GM21528 (cell line): Measurements from ENCODE around the gene FOXE3.

Experiments
- ATAC-seq: cut with Tn5 transposase; IDR thresholded peaks from one replicate; pipeline ENCODE4 v1.9.1; 2021; ENCODE audit warnings: mild to moderate bottlenecking, moderate library complexity; ENCODE audit not compliant: unreplicated experiment, low FRiP score

FOXE3 gene

DNA sequence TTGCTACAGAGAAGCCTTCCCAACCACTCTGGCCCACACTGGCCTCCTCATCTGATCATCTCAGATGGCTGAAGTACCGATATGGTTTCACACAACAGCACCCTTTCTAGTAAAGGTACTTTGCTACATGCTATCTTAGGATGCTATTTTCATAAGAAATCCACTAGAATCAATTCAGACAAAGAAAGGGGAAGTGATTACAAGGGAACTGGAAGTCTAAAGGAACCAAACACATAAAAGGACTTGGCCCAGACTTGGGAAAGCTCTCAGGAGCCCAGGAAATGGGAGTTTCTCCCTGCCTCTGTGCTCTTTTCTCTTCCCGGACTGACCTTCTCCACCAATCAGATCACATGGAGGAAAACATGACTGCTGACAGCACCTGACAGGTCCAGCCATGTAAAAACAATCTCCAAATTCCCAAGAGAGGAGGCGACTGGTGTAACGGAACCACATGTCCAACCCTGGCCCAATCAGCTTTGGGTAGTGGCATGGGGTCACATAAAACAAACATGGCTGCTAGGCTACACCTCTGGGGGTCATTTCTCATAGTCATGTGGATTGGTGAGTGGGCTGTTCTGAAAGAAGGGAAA, 12.7 kb upstream of the FOXE3 start:
- no peak for ATAC-seq

DNA sequence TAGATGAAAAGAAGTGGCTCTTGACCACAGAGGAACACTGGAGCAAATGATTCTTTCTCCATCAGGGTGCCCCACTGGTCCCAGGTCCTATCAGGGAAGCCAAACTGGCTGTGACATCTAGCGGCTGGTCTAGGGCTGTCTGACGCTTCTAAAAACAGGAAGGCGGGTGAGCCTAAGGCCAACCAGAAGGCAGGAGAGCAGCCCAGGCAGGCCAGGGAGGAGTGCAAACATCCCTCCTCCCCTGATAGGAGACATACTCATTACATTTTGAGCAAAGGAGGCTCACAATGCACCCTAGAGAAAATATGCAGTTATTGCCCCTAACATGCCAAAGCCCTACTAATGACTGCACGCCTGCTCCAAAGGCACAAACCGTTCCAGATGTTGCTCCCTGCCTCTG, 10.4 kb upstream of the FOXE3 start:
- ATAC-seq, result no peak

DNA sequence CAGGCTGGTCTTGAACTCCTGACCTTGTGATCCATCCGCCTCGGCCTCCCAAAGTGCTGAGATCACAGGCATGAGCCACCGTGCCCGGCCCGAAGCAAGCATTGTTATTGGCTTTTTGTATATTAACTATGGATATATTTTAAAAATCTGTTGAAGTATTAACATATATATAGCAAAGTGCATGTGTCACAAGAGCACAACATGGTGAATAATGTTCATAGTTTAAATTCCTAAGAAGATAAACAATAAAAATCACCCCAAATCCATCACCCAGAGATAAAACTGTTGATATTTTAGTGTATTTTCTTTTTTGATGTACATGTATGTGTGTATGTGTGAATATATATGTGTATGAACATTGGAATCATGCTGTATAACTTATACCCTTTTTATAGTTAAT, 9.1 kb upstream of the FOXE3 start:
- ATAC-seq, result no peak

DNA sequence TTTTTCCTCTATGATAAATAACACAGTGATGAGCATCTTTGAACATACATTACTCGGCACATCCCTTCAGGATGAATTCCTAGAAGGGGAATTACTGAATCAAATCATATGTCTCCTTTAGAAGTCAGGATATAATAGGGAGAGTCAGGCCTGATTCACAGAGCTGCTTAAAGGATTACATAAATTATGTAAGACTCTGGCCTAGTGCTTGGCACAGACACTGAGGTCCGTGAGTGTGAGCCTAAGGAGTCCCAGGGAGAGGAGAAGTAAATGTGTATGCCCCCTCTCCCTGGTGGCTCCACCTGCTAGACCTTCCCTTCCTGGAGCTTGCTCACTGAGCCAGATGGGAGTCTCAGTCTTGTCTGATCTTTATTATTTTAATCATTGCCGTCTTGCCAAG, 8.6 kb upstream of the FOXE3 start:
- ATAC-seq, result no peak

DNA sequence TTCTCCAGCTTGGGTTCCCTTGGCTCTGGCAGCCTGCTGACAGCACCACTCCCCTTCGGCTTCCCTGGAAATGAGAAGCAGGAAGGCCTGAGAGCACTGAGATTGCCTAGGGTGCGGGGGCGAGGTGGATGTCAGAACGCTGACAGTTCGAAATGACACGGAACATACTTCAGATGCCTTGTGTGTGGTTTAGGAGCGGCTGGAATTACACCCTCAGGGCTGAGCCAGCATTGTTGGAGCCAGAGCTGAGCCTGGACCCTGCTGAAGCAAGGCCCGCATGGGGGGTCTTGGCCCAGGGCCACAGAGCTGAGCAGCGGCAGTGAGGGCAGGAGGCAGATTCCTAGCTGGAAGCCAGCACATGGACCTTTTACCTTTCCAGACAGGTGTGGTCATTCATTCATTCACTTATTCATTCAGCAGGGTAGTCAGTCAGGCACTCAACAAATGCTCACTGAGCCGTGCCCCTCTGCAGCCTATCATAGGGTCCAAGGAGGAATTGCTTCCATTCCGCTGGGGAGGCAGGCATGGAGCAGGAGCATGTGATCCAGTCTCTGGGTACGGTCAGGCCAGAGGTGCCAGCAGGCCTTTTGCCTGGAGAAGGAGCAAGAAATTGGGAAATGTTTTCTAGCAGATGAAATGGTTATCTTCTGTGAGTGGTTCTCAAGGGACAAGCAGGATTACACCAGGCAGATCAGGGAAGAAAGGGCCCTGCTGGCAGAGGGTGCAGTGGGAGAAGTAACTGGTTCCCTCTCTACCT, 6.6 kb upstream of the FOXE3 start:
- ATAC-seq, result no peak

DNA sequence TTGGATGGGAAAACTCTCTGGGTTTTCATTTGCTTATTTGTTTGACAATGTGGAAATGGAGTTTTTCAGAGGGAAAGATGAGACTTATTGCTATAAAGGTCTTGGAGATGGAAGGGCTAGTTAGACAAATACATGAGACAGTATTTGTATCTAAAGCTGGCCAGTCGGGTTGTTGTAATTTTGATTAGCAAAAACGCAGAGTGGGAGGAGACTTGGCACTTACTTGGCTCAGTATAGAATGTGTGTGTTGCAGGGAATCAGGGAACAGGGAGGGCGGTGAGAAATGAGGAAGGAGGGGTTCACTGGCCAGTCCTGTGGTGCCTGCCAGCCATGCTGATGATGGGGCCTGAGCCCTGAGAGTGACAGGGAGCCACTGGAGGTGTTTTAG, 6.0 kb upstream of the FOXE3 start:
- no peak for ATAC-seq

DNA sequence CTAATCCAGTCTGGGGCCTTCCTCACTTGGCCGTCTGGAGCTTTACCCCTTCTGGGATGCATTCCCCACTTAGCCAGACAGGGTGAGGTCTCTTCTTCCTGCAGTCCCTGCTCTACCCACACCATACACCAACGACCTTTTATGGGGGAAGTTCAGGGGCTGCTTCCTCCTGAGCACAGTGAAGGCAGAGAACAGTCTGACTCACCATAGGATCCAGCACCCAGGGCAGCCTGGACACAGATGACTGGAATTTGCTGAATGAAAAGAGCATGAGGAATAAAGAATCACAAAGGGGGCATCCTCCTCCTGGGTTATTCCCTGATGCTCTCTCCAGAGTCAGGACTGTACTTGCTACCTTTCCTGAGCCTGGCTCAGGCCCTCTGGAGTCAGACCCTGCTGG, 4.6 kb upstream of the FOXE3 start:
- ATAC-seq, result no peak

DNA sequence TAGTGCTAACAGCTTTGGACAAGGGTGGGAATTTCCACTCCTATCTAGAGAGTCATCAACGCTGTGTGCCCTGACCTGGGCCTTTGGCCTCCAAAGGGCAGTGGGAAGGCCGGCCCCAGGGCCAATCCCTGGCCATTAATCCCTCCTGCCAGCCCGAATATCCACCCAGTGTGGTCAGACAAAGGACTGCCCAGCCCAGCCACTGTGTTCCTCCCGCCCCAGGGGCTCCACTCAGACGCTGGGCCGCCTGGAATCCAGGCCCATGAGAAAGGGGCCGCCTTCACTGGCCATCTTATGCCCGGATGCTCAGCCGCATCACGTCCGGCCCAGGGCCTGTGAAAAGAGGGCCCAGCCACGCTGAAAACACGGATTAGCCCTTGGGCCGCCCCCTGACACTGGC, 3.6 kb upstream of the FOXE3 start:
- no peak for ATAC-seq

DNA sequence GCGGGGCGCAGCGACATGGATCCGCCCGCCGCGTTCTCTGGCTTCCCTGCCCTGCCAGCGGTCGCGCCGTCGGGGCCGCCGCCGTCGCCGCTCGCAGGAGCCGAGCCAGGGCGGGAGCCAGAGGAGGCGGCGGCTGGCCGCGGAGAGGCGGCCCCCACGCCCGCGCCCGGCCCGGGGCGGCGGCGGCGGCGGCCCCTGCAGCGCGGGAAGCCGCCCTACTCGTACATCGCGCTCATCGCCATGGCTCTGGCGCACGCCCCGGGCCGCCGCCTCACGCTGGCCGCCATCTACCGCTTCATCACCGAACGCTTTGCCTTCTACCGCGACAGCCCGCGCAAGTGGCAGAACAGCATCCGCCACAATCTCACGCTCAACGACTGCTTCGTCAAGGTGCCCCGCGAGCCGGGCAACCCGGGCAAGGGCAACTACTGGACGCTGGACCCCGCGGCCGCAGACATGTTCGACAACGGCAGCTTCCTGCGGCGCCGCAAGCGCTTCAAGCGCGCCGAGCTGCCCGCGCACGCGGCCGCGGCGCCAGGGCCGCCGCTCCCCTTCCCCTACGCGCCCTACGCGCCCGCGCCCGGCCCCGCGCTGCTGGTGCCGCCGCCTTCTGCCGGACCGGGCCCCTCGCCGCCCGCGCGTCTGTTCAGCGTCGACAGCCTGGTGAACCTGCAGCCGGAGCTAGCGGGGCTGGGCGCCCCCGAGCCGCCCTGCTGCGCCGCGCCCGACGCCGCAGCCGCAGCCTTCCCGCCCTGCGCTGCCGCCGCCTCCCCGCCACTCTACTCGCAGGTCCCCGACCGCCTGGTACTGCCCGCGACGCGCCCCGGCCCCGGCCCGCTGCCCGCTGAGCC, 459 bp downstream of the FOXE3 start:
- no peak for ATAC-seq

DNA sequence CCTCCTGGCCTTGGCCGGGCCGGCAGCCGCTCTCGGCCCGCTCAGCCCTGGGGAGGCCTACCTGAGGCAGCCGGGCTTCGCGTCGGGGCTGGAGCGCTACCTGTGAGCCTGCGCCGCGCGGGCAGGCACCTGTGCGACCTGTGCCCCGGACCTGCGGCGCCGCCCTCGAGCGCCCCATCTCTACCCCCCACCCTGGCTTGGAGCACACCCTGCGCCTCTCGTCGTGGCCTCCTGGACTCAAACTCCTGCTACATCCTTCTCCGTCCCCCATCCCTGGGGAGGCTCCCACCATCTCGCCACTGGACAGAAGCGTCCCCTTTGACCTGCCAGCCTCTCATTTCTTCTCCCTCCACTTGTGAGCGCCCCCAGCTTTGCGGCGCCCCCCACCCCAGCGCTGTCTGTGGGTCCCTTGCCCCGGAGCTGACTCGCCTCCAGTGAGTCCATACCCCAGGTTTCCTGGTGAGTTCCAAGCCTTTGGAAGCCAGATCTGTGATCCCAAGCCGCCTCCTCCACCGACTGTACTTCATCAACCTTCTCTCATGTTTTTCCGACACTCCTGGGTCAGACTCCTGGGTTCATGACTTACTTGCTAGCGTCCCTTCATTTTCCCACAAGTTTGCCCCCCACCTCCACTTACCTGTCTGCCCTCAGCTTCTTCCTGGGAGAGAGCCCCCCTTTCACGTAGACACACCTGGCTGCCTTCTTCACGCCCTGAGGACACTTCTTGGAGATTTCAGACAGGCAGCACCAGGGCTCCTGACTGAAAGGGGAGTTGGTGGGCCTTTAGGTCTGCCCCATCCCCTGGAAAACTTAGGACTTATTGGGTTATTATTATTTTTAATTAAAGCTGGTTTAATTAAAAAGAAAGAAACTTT, 1.3 kb downstream of the FOXE3 start:
- ATAC-seq, result no peak

DNA sequence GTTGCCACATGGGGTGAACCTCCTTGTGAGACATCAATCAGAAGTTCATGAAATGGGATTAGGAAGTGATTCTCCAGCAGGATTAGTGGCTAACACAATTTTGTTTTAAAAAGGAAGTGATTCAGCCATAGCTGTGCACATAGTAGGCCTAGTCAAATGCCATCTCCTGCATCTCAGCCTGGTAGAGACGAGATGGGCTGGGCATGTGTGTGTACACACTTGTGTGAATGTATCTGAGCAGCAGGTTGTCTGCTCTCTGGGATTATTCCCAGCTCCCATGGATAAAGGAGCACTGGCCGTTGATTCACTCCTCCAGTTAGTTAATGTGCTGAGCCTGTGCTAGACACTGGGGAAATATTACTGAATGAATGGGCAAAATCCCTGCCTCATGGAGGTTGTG, 2.0 kb downstream of the FOXE3 start:
- ATAC-seq, result no peak

DNA sequence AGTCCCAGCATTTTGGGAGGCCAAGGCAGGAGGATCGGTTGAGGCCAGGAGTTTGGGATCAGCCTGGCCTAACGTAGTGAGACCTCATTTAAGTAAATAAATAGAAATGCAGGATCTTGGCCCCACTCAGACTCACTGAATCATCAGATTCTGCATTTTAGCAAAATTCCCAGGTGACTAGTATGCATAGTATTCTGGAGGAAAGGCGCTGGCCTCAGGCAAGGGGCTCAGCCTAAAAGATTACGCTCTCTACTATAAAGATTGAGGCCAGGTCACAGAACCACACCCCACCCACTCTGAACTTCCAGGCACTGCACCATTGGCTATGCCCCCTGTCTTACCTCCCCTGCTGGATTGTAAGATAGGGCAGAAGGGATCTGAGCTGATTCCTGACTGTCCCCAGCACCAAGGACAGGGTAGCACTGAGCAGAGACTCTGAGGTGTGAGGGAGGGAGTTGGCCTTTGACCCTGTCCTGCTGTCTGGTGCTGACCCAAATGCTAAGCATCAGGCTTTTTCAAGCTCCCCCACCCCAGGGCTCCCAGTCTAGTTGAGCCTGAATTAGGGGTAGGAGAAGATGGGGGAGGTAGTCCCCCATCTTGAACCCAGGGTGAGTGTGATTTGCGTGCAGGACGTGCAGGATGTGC, 2.7 kb downstream of the FOXE3 start:
- ATAC-seq, result no peak

DNA sequence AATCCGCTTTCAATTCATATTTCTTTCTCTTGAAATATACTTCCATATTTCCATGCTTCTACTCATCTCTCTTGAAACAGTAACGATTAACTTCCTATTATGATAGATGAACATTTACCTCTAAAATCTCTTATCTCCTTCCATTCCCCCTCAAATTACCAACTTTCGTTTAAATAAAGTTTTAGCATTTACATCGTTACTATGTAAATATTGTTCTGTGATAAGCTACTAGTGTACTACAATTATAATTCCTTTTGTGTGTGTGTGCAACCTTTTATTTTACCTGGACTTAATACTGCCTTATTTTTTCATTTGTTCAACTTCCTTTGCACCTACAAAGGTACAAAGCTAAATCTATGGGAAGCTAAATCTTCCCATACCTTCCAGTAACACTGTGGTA, 4.5 kb downstream of the FOXE3 start:
- ATAC-seq, result no peak

DNA sequence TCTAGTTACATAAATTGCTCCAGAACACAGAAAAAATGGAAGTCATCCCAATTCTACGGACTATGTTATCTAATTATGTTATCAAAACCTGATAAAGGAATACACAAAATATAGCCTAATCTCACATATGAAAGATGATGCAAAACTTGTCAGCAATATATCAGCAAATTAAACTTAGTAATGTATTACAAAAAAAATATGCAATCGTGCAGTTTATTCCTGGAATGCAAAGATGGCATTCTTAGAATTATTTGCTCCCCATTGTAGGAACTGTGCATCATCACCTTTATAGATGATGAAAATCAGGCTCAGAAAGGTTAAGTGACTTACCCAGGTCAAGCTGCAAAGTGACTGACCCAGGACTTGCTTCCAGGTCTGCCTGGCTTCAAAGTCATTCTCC, 7.8 kb downstream of the FOXE3 start:
- no peak for ATAC-seq

DNA sequence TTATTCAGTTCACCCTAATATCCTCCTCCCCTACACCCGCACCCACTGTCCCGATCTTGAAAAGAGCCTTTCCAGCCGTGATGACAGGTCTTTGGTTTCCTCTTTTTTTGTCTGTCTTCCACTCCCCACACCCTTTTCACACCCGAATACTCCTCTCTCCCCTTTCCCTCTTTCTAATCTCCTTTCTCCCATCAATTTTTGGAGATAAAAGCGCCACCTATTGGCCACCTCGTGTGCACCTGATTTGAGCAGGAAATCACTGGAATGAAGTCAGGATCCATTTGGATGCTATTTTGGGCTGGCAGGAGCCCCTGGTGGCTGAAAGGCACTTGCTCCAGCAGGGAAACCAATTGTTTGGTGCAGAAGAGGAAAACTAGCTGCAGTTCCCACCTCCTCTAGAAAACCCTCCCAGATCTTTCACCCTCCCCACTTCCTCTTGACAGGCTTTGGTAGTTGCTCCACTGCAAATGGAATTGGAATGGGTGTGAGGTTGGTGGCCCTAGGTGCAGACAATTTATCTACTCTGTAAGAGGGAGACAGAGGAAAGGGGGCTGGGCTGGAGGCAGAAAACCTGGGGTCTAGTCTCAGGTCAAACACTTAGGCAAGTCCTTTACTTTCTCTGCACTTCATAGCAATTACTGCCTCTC, 8.4 kb downstream of the FOXE3 start:
- no peak for ATAC-seq

DNA sequence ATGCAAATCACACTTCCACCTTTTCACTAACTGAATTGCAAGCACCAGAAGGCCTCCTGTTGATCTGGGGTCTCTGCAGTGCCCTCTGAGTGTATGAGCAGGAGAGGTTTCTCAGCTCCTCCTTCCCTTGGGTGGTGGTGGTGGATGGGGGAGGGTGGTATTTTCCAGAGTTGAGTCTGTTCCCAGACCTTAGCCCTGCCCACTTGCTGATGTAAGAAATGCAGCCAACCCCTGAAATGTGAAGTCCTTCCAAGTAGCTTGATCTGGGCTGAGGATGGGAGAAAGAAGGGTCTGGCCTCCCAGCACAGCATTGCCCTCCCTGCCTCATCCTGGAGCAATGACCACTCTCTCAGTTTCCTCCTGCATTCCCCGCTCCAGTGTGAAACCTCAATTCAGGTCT, 15.4 kb downstream of the FOXE3 start:
- ATAC-seq, result no peak

DNA sequence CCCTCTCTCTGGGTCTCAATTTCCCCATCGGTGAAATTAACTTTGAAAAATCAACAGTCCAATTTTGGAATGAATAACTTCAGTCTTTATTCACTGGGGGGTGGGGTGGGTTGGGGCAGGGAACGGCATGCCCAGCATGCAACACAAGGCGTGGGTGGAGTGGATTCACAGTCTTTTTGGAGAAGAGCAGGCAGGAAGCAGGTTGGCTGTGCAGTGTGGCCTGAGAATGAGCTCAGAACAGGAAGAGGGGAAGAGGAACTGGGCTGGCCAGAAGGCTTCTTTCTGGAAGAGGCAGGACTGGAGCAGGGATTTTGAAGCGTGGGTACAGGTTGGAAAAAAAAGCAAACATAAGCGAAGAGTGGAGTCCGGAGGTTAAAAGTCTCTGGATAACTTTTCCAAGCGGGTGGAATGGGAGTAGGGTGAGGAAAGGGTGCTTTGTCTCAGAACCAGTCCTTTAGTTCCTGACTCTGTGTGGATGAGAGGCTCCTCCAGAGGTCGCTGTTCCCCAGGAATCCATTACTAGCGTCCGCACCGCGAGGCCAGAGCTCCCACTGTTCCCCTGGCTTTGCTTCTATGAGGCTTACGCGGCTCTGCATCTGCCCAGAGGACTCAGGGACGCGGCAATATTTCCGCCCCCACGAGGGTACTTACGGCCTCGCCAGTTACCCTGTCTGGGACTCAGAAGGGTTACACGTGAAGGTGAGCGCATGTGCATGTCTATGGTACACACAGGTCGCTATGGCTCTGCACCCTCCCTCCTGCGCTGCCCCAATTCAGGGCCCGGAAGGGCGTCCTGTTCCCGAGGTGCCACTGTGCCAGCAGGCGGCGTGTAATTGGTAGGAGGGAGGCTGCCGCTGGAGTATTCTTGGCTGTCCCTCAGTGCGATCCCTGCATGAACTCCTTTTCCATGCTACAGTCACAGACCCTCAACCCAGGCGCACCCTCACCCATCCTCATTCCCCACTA, 16.3 kb downstream of the FOXE3 start:
- no peak for ATAC-seq

DNA sequence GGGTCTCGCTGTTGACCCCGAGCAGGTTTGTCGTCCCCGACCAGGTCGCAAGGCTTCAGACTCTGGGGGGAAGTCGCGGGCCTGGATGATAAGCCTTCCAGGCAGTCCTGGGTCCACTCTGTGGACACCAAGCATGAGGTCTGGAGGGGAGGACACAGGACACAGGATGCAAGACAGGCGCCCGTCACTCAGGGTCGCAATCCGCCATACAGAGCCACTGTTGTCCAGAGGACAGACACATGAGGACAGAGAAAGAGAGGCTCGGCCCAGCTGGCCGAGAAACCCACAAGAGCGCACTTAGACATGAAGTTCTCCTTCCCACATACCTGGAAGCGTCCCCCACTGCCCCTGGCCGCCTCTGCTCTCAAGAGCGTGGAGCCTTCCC, 16.9 kb downstream of the FOXE3 start:
- ATAC-seq, result no peak
